GM19099 (cell line): ENCODE measurements around the gene SPACA4.

ENCODE experiments used
- POLR2A ChIP-seq: IDR thresholded peaks from 3 replicates; pipeline ENCODE4 v1.6.1; 2011; ENCODE audit warnings: low read depth; ENCODE audit not compliant: insufficient read length; ENCODE audit errors: extremely low read depth

The SPACA4 gene

DNA sequence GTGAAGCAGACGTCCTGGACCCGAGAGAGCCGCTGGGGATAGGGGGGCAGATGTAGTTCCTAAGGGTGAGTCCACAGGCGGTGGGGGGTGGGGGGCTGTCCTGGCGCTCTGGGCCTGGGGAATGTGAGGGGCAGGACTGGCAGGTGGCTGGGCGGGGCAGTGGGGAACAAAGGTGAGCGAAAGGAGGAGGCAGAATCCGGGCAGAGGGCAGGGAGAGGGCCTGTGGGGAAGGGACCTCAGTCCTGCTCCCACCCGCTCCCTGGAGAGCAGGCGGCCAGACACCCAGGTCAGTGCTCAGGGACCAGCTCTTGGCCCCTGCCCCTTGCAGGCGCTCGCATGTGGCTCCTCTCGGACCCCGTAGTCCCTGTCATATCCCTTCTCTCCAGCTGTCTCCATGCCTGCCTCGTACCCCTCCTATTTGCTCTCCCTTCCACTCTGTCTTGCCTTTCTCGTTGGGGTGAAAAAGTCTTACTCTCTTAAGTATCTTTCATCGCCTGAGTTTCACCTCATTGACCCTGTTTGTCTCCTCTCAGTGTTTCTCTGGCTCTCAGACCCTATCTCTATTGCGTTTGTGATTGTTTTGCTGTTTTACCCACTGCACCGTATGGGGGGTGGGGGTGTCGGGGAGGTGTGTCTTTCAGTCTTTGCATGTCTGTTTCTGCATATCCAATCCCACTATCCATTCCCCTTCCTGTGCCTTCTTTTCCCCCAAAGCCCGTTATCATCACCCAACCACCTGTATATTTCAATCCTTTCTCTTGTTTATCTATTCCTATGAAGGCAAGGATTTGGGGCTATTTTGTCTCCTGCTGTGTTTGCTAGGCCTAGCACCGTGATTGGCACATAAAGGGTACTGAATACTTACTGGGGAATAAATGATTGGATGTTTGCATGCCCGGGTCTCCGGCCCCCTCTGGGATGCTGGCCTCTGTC is 18.5 kb downstream of the SPACA4 start:
- no peak for TF ChIP-seq POLR2A

- TF ChIP-seq POLR2A, result no peak
Observed at GRCh38 chr19:48625891-48626327, 19.4 kb downstream of the SPACA4 start.

DNA sequence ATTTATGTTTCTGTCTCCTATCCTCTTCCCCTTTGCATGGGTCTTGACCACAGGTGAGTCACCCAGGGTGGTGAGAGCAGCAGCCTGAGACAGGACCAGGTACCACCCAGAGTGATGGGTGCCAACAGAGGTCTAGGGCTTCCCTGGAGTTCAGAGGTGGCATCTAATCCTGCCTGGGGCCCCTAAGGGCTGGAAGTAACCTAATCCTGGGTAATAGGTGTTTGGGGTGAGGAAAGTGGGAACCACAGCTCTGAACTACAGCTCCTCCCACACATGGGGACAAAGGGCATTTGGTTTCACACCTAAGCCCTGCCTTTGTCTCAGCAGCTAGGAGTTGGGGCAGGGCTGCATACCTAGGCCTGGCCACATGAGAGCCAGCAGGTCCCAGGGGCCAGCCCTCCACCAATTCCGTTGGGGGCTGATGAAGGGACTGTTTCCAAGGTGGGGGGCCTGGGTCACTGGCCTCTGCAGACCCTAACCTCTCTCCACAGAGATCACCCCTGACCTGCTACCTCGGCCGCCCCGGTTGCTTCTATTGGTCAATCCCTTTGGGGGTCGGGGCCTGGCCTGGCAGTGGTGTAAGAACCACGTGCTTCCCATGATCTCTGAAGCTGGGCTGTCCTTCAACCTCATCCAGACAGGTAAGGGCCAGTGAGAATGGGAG is 20.8 kb downstream of the SPACA4 start:
- TF ChIP-seq POLR2A, result no peak

GRCh38 chr19:48627865-48628314 is 21.3 kb downstream of the SPACA4 start:
- no peak for TF ChIP-seq POLR2A

DNA sequence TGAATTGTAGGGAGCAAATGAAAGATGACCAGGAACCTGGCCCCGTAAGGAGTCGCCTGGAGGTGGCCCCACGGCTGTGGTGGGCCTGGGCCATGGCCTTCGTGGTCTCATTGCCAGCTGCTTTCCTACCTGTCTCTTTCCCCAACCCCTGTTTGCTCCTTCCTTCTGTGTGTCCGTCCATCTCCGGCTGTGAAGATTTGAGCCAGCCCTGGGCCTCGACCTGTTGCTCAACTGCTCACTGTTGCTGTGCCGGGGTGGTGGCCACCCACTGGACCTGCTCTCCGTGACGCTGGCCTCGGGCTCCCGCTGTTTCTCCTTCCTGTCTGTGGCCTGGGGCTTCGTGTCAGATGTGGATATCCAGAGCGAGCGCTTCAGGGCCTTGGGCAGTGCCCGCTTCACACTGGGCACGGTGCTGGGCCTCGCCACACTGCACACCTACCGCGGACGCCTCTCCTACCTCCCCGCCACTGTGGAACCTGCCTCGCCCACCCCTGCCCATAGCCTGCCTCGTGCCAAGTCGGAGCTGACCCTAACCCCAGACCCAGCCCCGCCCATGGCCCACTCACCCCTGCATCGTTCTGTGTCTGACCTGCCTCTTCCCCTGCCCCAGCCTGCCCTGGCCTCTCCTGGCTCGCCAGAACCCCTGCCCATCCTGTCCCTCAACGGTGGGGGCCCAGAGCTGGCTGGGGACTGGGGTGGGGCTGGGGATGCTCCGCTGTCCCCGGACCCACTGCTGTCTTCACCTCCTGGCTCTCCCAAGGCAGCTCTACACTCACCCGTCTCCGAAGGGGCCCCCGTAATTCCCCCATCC is 22.1 kb downstream of the SPACA4 start:
- no peak for TF ChIP-seq POLR2A

GRCh38 chr19:48629297-48629598 is 22.7 kb downstream of the SPACA4 start:
- no peak for TF ChIP-seq POLR2A

DNA sequence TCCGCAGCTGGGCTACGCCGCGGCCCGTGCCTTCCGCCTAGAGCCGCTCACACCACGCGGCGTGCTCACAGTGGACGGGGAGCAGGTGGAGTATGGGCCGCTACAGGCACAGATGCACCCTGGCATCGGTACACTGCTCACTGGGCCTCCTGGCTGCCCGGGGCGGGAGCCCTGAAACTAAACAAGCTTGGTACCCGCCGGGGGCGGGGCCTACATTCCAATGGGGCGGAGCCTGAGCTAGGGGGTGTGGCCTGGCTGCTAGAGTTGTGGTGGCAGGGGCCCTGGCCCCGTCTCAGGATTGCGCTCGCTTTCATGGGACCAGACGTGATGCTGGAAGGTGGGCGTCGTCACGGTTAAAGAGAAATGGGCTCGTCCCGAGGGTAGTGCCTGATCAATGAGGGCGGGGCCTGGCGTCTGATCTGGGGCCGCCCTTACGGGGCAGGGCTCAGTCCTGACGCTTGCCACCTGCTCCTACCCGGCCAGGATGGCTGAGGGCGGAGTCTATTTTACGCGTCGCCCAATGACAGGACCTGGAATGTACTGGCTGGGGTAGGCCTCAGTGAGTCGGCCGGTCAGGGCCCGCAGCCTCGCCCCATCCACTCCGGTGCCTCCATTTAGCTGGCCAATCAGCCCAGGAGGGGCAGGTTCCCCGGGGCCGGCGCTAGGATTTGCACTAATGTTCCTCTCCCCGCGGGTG is 23.2 kb downstream of the SPACA4 start:
- TF ChIP-seq POLR2A, result no peak

DNA sequence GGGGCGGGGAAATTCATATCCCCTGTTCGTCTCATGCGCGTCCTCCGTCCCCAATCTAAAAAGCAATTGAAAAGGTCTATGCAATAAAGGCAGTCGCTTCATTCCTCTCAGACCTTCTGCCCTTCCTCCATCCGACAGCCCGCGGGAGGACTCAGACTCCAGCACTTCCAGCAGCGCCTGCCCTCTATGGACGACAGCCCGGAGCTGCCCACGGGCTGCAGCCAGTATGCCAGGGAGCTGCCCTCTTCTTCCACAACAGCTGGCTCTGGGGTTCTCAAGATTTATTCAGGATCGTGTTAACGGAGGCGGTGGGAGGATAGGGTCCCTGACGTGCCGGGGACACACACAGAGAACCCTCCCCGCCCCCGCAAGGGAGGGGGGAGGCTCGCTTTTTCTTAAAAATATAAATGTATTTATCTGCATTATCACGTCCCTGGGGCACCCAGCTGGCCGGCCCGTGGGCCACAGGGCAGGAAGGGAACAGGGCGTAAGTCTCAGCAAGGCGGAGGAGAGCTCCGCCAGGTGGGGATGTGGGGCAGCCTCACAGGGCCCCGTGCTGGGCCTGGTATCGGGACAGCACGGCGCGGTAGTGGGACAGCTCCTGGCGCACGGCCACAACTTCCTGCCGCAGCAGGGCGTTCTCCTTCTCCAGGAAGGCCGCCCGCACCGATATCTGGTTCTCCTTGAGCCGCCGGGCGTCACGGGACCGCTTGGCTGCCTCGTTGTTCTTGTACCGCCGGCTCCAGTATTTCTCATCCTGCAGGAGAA is 23.9 kb downstream of the SPACA4 start:
- TF ChIP-seq POLR2A, result no peak

- no peak for TF ChIP-seq POLR2A
Observed at GRCh38 chr19:48631225-48631624, 24.7 kb downstream of the SPACA4 start.

GRCh38 chr19:48632692-48633147 is 26.2 kb downstream of the SPACA4 start:
- no peak for TF ChIP-seq POLR2A

GRCh38 chr19:48633148-48634035 is 26.9 kb downstream of the SPACA4 start:
- no peak for TF ChIP-seq POLR2A

DNA sequence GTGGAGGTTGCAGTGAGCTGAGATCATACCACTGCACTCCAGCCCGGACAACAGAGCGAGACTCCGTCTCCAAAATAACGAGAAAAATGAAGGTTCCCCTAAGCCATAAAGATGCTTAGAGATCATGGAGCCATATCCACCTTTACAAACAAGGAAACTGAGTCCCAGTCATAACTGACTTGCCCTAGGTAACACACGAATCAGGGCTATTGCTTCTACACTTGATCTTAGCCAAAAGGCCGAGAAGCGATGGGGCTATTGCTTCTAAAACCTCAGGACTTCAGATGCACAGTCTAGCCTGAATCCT is 27.4 kb downstream of the SPACA4 start:
- no peak for TF ChIP-seq POLR2A
